ENCODE results near the gene SAG.

- TF ChIP-seq EP300 (IDR thresholded peaks at IDR 0.05), result no peak
- no peak for TF ChIP-seq CTCF (IDR thresholded peaks at IDR 0.05)
- no peak for TF ChIP-seq POLR2A (IDR thresholded peaks at IDR 0.05)
- TF ChIP-seq POLR2AphosphoS5 (IDR thresholded peaks at IDR 0.05), result no peak
These were observed 53.2 kb downstream of the SAG start for GRCh38 chr2:233360771-233361176.

Measured in gastroesophageal sphincter (tissue), 3 donors.